Loucy (cell line): ENCODE data around the gene EID2.

Experiments used
- CTCF ChIP-seq: fragments of 200-600 bp; sonication (generic); conservative IDR thresholded peaks from 2 replicates; pipeline ENCODE4 v1.5.1; 2014; ENCODE audit warnings: mild to moderate bottlenecking, antibody characterized with exemption, low read length
- EZH2phosphoT487 ChIP-seq: fragments of 200-600 bp; IDR thresholded peaks from 2 replicates; pipeline ENCODE4 v1.6.1; 2018; ENCODE audit warnings: antibody characterized with exemption, mild to moderate bottlenecking, moderate library complexity, borderline replicate concordance

GRCh38 chr19:39507715-39508364, 32.1 kb downstream of the EID2 start:
- TF ChIP-seq CTCF (no peak), EZH2phosphoT487 (no peak)
